GM12801 (cell line): ENCODE measurements around the gene ABCA6.

ENCODE experiments used
- TF ChIP-seq, protein P1 (sequence below): IDR thresholded peaks from one replicate; pipeline ENCODE4 v1.5.1; 2011; ENCODE audit warnings: control low read depth; ENCODE audit not compliant: insufficient read length; ENCODE audit errors: extremely low read depth

ABCA6 gene

GRCh38 chr17:69047368-69048263, 94.1 kb downstream of the ABCA6 start:
- TF ChIP-seq, protein P1, sequence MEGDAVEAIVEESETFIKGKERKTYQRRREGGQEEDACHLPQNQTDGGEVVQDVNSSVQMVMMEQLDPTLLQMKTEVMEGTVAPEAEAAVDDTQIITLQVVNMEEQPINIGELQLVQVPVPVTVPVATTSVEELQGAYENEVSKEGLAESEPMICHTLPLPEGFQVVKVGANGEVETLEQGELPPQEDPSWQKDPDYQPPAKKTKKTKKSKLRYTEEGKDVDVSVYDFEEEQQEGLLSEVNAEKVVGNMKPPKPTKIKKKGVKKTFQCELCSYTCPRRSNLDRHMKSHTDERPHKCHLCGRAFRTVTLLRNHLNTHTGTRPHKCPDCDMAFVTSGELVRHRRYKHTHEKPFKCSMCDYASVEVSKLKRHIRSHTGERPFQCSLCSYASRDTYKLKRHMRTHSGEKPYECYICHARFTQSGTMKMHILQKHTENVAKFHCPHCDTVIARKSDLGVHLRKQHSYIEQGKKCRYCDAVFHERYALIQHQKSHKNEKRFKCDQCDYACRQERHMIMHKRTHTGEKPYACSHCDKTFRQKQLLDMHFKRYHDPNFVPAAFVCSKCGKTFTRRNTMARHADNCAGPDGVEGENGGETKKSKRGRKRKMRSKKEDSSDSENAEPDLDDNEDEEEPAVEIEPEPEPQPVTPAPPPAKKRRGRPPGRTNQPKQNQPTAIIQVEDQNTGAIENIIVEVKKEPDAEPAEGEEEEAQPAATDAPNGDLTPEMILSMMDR: no peak

DNA sequence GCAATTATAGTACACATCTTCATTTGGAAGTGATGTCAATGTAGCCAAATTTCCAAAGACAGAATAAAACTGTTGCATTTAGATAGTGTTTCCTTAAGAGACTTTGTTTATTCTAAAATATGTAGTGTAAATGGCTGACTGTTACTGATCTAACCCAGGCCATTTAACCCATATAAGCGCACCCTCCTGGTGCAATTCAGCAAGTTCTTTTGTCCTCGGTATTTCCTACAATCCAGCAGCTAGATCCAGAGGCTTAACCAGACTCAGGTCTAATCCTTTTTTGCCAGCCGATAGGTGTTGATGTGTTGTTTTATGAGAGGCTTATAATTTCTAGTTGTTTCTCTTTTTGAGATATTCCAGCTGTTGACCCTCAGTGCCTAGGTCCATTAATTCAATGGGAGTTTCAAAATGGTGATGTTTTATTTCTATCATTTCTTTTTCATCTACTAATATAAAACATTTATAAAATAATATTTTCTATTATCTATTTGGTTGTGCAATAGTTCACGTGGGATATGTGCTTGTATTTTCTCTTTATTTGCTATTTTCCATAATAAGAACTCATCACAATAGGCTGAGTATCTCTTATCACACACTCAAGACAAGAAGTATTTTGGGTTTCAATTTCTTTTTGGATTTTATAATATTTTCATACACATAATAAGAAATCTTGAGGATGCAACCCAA, 95.4 kb downstream of the ABCA6 start:
- TF ChIP-seq, protein P1: no peak

GRCh38 chr17:69045646-69046045, 96.0 kb downstream of the ABCA6 start:
- TF ChIP-seq, protein P1: no peak

DNA sequence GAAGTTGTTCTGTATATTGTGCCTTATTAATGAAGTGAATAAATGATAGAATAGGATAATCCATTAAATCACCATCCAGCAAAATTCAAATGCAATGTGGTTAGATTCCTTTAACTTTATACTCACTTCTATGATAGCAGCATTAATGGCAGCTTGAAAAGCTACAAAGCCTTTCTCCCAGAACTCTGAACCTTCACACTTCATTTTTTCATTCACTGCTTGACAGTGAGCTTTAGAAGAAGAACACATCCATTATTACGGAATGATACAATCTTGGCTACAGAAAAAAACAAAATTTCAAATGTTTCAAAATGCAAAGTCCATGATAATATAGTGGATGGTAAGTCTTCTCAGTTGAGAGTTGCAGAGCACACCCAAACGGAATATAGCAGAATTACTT, 97.3 kb downstream of the ABCA6 start:
- TF ChIP-seq, protein P1: no peak

- TF ChIP-seq, protein P1: no peak
Observed at GRCh38 chr17:69043098-69043734, 98.5 kb downstream of the ABCA6 start.

DNA sequence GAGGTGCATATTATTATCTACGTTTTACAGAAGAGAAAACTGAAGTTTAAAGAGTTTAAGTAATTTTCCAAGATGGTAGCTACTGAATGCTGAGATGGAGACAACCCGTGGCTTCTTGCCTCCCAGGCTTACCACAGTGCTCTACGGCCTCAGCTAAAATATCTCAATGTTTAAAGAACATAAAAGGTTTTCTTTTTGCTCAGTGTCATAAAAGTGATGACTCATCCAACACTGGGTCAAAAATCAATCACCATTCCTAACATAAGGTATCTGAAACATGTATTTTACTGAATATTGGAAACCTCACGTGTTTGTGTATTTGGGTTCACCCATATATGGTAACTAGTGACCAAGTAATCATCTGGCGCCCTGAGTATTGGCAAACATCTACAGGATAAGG, 99.4 kb downstream of the ABCA6 start:
- TF ChIP-seq, protein P1: no peak

DNA sequence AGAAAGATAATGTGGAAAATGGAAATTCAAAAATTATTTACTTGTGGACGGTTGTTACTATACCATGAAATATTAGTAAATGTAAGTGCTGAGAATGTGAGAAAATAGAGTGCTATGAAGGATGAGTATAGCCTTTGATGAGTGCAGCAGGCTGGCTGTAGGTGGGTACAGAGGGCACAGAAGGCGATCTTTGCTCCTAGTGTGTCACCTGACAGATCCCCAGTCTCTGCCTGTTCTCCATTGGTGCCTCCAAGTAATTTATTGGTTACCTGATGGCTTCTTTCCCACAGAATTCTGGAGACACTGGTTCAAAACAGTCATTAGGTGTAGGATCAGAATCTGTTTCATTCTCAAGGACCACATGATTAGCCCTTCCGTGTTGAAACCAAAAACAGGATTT, 109.9 kb downstream of the ABCA6 start:
- TF ChIP-seq, protein P1: no peak
